Dermis microvascular lymphatic vessel endothelial cell (primary cell): ENCODE results near the gene ZFYVE28. TPM values are rescaled to one million over a fixed set of nuclear protein-coding genes. Genes with fewer than 3 reads are reported as not detected.
"Not testable (repeated sequence)": the region's sequence is repeated elsewhere in the genome, so short reads cannot be mapped to it uniquely, and the experiment has no call there.

ENCODE experiments used
- DNase-seq, 2 donors: peaks; one replicate each; pipeline versions ENCODE4 v3.0.0 to v3.0.0-alpha.2; 2010; ENCODE audit warnings: low read depth in 2 of 2
- total RNA-seq: library from RNA; depleted of rRNA; stranded (reverse); fragments of >200 nt; gene quantifications from 2 replicates; pipeline ENCODE4 v1.2.1, GENCODE V29; 2014

The ZFYVE28 gene
- total RNA-seq, 1 donor from 2014 or later = 1.8 TPM

DNA sequence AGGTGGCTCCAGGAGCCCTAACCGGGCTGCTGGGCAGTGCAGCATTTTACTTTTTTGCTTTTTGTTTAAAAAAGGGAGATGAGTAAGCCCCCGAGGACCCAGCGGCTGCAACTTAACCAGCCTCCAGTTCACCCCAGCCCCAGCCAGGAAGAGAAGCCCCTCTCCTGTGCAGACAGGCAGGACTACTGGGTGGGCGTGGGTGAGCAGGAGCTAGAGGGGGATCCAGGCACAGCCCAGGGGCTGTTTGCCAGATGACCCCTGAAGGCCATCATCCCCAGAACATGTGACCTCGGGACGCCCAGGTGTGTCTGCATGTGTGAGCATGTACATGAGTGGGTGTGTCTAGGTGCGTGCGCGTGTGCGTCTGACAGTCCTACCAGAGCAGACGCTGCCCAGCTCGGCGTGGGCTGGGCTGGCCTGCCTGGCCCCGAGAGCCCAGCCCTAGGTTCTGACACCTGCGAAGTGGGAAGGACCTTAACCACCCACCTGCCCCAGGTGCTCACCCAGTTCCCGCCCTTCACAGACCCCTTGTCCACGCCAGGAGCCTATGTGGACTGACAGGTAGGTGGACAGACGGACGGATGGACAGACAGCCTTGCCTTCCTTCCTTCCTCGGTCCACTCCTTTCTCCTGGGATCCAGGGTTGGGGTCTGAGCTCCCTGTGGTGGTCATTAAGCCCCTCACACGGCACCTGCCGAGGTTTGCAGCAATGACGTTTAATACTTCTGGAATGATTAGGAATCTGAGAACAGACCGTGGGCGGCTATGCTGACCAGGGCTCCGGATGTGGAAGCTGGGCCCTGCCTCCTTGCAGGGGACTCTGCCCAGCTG is 168.7 kb downstream of the ZFYVE28 start:
- DNase-seq = no peak

DNA sequence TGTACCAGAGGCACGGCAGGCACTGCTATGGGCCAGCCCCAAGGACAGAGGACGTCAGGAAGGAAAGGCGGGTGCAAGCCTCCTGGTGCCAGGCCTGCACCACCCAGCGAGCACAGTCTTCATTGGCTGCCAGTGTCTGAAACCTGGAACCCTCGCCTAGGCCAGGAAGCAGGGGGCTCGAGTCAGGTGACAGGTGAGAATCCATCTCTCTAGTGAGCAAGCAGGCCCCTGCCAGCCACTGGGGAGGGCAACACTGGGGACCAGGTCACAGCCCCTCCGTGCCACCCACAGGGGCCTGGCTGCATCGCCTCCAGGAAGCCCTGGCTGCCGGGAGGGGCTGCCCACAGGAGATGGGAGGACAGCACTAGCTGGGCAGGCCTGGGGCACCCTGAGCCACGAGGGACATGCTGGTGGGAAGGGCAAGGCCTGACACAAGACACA is 169.6 kb downstream of the ZFYVE28 start:
- DNase-seq = no peak

DNA sequence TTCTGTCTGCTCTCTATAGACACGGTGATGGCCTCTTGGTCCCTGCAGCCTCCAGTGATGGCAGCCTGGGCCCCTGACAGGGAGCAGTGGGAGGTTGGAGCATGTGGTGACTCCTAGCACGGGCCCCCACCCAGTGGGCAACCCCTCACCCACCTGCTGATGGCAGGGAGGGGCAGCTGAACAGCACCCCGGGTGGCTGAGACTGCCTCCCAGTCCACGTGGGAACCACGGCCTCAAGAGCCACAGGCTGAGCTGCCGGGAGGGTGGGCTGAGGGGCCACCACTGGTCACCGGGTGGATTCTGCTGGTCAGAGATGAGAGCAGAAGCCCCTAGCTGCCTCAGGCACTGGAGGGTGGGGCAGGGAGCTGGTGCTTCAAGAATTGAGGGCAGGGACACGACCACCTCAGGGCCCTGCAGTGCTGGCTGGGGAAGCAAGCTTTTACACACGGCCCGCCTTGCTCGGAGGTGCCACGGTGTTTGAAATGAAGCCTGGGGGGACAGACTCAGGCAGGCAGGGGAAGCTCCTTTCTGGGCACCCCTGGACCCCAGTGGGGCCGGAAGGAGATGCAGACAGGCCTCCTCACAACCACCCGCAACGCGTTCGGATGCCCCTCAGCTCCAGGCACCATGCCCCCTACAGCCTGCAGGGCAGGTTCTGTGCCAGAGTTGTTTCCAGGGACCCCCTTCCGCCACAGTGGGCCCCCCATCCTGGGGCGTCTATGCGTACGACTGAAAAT is 170.2 kb downstream of the ZFYVE28 start:
- no peak for DNase-seq

GRCh38 chr4:2247128-2248043 is 171.1 kb downstream of the ZFYVE28 start:
- DNase-seq = no peak

DNA sequence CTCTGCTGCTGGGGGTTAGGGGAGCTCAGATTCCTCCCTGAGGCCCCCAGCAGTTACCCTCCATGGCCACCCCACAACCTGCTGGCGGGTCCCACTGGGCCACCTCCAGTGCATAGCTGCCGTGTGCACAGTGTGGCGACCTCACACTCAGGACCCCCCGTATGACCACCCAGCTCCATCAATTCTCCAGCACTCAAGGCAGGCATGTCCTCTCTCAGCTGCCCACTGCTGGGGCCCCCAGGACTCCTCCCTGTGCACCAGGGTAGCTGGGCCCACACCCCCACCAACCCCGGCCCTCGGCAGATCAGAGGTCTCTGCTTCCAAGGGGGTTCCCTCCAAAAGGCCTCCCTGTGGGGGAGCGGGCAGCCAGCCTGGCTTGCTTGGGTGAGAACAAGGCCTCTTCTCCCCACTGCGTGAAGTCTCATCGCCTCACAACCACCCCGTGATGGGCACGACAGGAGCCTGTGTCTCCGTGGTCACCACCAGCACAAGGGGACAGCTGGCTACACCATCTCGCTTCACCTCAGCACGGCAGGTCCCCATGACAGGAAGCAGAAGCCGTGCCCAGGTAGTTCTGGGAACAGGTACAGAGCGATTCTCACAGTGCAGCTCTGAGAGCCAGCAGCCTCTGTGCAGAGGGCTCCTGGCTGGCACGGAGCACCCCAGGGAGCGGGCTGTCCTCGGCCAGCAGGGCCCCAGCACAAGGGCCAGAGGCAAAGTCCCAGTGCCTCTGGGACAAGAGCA is 171.9 kb downstream of the ZFYVE28 start:
- DNase-seq = no peak

- DNase-seq = no peak
Measured at GRCh38 chr4:2245787-2246275, 172.6 kb downstream of the ZFYVE28 start.

DNA sequence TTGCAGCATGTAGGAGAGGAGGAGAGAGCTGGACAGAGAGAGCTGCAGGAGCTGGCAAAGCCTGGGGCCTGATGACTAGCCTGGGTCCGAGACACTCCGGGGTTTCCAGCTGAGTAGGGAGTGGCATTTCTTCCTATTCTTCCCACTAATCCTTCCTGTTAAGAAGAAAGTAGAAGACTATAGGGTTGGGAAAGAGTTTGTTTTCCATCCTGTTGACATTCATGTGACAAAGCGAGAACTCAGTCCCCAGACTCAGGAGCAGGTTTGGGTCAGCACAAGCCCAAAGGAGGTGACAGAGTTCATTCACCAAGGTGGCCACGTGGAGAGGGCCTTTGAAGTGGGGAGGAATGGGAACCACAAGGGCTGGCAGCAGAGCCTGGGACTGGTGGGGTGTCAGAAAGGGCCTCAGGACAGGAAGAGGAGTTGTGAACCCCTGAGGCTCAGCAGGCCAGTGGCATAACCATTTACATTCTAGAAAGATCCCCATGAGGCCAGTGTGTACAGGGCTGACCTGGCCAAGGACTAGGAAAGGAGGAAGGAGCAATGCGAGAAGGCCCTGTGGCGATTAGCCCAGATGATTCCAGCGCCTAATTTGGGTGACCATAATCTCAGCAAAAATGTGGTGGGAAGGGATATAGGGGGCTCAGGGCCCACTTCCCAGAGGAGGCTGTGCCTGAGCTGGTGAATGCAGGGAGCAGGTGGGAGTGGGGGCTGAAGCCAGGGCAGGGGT is 173.2 kb downstream of the ZFYVE28 start:
- no peak for DNase-seq

GRCh38 chr4:2243681-2244380 is 174.6 kb downstream of the ZFYVE28 start:
- DNase-seq = no peak

- peak; percentile 94 to 98 for DNase-seq
Measured at GRCh38 chr4:2241410-2242353, 176.8 kb downstream of the ZFYVE28 start, which contains the start of the genes HAUS3 and POLN. Gene HAUS3 (minus strand): TSS chr4:2242121. CDS start chr4:2240946, 1,175 bp downstream. Gene POLN (minus strand): TSS chr4:2242121. CDS start chr4:2229231, 12,890 bp downstream.

- DNase-seq = no peak
Measured at GRCh38 chr4:2241003-2241402, 177.4 kb downstream of the ZFYVE28 start.

DNA sequence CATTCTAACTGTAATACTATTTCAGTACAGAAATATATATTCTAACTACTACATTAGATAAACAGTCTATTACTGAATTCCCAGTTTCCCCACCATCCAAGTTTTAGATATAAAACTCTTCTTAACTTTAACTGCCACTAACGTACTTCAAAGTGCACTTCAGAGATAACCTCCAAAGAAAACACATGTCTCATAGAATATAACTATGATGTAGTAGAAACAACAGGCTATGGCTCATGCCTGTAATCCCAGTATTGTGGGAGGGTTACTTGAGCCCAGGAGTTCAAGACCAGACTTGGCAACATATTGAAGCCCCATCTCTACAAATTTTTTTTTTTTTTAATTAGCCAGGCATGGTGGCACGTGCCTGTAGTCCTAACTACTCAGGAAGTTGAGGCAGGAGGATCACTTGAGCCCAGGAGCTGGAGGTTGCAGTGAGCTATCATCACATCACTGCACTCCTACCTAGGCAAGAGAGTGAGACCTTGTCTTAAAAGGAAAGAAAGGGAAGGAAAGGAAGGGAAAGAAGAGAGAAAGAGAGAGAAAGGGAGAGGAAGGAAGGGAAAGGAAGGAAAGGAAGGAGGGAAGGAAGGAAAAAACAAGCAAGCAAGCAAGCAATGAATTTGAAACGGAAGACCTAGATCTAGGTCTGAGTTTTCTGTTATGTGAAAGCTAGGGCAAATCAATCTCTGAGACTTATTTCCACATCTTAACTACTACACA is 181.3 kb downstream of the ZFYVE28 start:
- DNase-seq = no peak

DNA sequence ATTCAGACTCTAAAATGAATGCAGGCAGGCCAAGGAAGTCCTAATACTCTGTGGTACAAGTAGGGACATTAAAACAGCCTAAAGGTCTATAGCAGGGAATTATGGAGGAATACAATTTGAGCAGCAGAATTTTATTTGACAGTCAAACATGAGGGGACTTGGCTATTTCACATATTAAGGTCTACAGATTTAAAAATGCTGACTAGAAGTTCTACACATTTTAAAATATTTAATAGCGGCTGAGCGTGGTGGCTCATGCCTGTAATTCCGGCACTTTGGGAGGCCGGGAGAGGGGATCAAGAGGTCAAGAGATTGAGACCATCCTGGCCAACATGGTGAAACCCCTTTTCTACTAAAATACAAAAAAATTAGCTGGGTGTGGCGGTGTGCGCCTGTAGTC is 187.4 kb downstream of the ZFYVE28 start:
- no peak for DNase-seq

- no peak for DNase-seq
Measured at GRCh38 chr4:2226261-2226660, 192.2 kb downstream of the ZFYVE28 start.

DNA sequence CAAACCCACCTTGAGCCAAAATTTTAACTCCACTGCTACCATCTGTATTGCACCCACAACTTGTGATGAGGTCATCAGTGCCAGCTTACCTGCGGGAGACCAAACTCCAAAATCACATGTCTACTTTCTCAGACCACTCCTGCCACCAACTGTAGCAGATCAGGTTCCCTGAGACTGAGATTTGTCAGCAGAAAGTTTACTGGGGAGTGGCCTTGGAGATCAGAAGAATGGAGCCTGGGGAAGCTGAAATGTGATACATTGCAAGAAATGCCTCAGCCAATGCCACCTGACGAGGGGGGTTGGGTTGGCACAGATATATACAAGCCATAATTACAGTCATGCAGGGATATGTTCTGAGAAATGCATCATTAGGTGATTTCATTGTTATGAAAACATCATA is 195.6 kb downstream of the ZFYVE28 start:
- DNase-seq = no peak

DNA sequence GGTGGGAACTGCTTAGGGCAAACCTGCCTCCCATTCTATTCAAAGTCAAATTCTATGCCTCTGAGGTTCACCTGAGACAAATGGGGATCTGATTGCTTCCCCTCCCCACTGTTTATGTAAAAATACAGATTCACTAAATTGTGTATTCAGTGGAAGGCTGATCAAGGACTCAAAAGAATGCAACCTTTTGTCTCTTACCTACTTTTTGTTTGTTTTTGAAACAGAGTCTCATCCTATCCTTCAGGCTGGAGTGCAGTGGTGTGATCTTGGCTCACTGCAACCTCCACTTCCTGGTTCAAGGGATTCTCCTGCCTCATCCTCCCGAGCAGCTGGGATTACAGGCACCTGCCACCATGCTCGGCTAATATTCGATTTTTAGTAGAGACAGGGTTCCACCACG is 197.1 kb downstream of the ZFYVE28 start:
- DNase-seq = not testable (repeated sequence)

DNA sequence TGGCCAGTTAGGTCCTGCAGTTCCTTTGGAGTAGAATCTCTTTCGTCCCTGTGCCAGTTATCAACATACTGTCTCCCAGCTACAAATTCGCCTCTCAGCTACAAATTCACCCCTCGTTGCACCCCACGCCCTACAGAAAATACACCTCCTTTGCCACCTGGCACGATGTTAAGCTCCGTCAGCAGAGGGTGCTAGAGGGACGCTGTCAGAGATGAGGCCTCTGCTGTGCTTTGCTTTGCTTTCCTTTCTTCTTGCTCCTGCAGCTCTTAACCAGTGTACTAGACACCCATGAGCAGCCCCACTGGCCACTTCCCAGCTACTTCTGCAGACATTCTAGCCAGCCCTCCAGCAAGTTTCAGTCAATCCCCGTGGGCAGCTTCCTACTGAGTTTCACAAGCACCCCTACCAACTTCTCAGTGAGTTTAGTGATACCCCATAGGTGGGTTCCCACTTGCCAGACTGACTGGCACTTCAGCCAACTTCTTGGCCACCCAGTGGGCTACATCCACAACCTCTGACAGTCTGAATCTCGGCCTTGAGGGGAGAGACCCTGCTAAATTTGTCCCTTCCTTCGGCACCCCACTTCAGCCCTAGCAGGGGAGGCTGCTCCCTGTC is 198.3 kb downstream of the ZFYVE28 start:
- DNase-seq = peak; percentile 55 to 69
